Kidney (tissue), 14 donors: ENCODE data around the gene ASCC3. TPM values are rescaled to one million over a fixed set of nuclear protein-coding genes. Genes with fewer than 3 reads are reported as not detected.

ENCODE experiments used
- DNase-seq, 5 donors: peaks; one replicate each; pipeline ENCODE4 v3.0.0-alpha.2; 2013 to 2020
- FAIRE-seq: peaks from 2 replicates; lab custom pipeline; 2012; peaks lifted over from hg19 to GRCh38; lab: Jason Lieb, UNC
- H3K27ac ChIP-seq, 2 donors: one replicate each; pipeline ENCODE4 v1.7.0; 2013; ENCODE audit warnings: low read depth in 2 of 2, low read length in 2 of 2, inconsistent platforms in 1 of 2
- H3K27me3 ChIP-seq: one replicate; pipeline ENCODE4 v1.7.1; 2013; ENCODE audit warnings: low read length, inconsistent platforms; ENCODE audit not compliant: control insufficient read depth, insufficient read depth
- H3K36me3 ChIP-seq, 3 donors: one replicate each; pipeline versions ENCODE4 v1.7.0 to v1.7.1; 2013; ENCODE audit warnings: low read length in 3 of 3, control low read depth in 1 of 3, inconsistent platforms in 1 of 3; ENCODE audit not compliant: insufficient read depth in 3 of 3, control insufficient read depth in 2 of 3
- H3K4me1 ChIP-seq, 3 donors: one replicate each; pipeline versions ENCODE4 v1.7.0 to v1.7.1; 2013; ENCODE audit warnings: low read length in 3 of 3, inconsistent platforms in 1 of 3, low read depth in 1 of 3; ENCODE audit not compliant: control insufficient read depth in 2 of 3, insufficient read depth in 2 of 3
- H3K4me3 ChIP-seq, 3 donors: one replicate each; pipeline versions ENCODE4 v1.7.0 to v1.8.1; 2013; ENCODE audit warnings: low read length in 3 of 3, control low read depth in 1 of 3, inconsistent platforms in 1 of 3
- H3K9ac ChIP-seq, 3 donors: one replicate each; pipeline versions ENCODE4 v1.7.0 to v1.7.1; 2013; ENCODE audit warnings: low read length in 3 of 3, control low read depth in 1 of 3, inconsistent platforms in 1 of 3
- H3K9me3 ChIP-seq, 3 donors: one replicate each; pipeline versions ENCODE4 v1.7.0 to v1.7.1; 2013; ENCODE audit warnings: low read length in 3 of 3, control low read depth in 1 of 3, inconsistent platforms in 1 of 3; ENCODE audit not compliant: control insufficient read depth in 2 of 3, insufficient read depth in 1 of 3
- CTCF ChIP-seq: IDR thresholded peaks from 3 replicates; pipeline ENCODE4 v1.5.1; 2012; ENCODE audit warnings: mild to moderate bottlenecking, moderate library complexity, borderline replicate concordance; ENCODE audit not compliant: insufficient read depth; ENCODE audit errors: extremely low read depth
- intact Hi-C: fragments of 100-400 bp; cut with DNase I; formaldehyde crosslinking; loops from one replicate; pipeline ENCODE4 v1.11.1; 2022
- polyA plus RNA-seq: library from polyadenylated mRNA; stranded (reverse); fragments of 350-450 nt; fragmentation: Illumina TruSeq; extraction: RNeasy Lipid Tissue Mini Kit (QIAGEN cat#74804); gene quantifications from one replicate; pipeline ENCODE4 v1.2.3, GENCODE V29; 2014; ENCODE audit warnings: low read depth, low replicate concordance; ENCODE audit not compliant: insufficient read depth
- total RNA-seq: library from RNA; stranded (reverse); fragmentation: NEBNext Ultra II Directional; extraction: Animal tissue kit (Norgen Biotek cat#: 25700); gene quantifications from one replicate; pipeline ENCODE4 v1.2.1, GENCODE V29; 2021
- donor health status: control.
- donor health status: control.
- donor health status: control.
- donor health status: control.
- donor health status: control.
- donor health status: DM: yes; HTN: yes; CAD: no.
- donor health status: Normal renal cell carcinoma (clear cell type).

Gene ASCC3
- total and polyA plus RNA-seq, 2 donors from 2014 or later = 7.7 to 31.7 TPM

GRCh38 chr6:100906325-100906724 lies 25.2 kb upstream of the ASCC3 start:
- FAIRE-seq = no peak
- TF ChIP-seq CTCF = no peak
- intact Hi-C loops = no loop called here

GRCh38 chr6:100905067-100905466 lies 23.9 kb upstream of the ASCC3 start:
- Histone ChIP-seq H3K36me3 (no peaks in the 10 kb centered on the region), H3K9ac (no peak overlapping the region), H3K4me1 (no peaks in the 10 kb centered on the region), H3K27ac (no peak overlapping the region), H3K9me3 (no peaks in the 10 kb centered on the region), H3K27me3 (no peaks in the 10 kb centered on the region), H3K4me3 (no peak overlapping the region)
- intact Hi-C loops = no loop called here
- no peak for TF ChIP-seq CTCF
- FAIRE-seq (no peak), DNase-seq (no peak)

More at GRCh38 chr6:100906325-100906724, 25.2 kb upstream of the ASCC3 start:
- no peaks in the 10 kb centered on the region for H3K9me3 ChIP-seq
- DNase-seq = no peak
- H3K27ac ChIP-seq = no peak overlapping the region
- H3K36me3 ChIP-seq = no peaks in the 10 kb centered on the region
- no peaks in the 10 kb centered on the region for H3K4me1 ChIP-seq
- no peak overlapping the region for H3K9ac ChIP-seq
- no peaks in the 10 kb centered on the region for H3K27me3 ChIP-seq
- no peak overlapping the region for H3K4me3 ChIP-seq

- no peak overlapping the region for H3K27ac ChIP-seq
- FAIRE-seq (no peak), DNase-seq (no peak)
- no peak overlapping the region for H3K9ac ChIP-seq
- no peaks in the 10 kb centered on the region for H3K4me1 ChIP-seq
- no peak overlapping the region for H3K4me3 ChIP-seq
- no peaks in the 10 kb centered on the region for H3K9me3 ChIP-seq
- TF ChIP-seq CTCF = no peak
- H3K36me3 ChIP-seq = no peaks in the 10 kb centered on the region
- intact Hi-C loops = no loop called here
- no peaks in the 10 kb centered on the region for H3K27me3 ChIP-seq
These were observed 23.2 kb upstream of the ASCC3 start for GRCh38 chr6:100904316-100904715.

GRCh38 chr6:100901582-100901981 lies 20.5 kb upstream of the ASCC3 start:
- no peaks in the 10 kb centered on the region for H3K27me3 ChIP-seq
- H3K9me3 ChIP-seq = peaks cover 0 to 3% (median 0%) of the 10 kb centered on the region in 3 donors
- no peak overlapping the region for H3K27ac ChIP-seq
- H3K9ac ChIP-seq = no peak overlapping the region
- TF ChIP-seq CTCF = no peak
- H3K4me3 ChIP-seq = no peak overlapping the region
- no peaks in the 10 kb centered on the region for H3K36me3 ChIP-seq
- no peak for DNase-seq
- FAIRE-seq = no peak
- H3K4me1 ChIP-seq = no peaks in the 10 kb centered on the region
- intact Hi-C loops = no loop called here
